Progenitor cell of endocrine pancreas (in vitro differentiated cells): Measurements from ENCODE around the gene KLHDC3. TPM values are rescaled to one million over a fixed set of nuclear protein-coding genes. Genes with fewer than 3 reads are reported as not detected.
"Not testable (repeated sequence)": the region's sequence is repeated elsewhere in the genome, so short reads cannot be mapped to it uniquely, and the experiment has no call there.

Source experiments
- DNase-seq: peaks from one replicate; pipeline ENCODE4 v3.0.0; 2021; ENCODE audit warnings: low spot score; ENCODE audit not compliant: unreplicated experiment
- H3K27ac Mint-ChIP-seq: 2 replicates; pipeline ENCODE4 v1.8.0; 2021; ENCODE audit warnings: mild to moderate bottlenecking, moderate library complexity, mixed read lengths
- H3K27me3 Mint-ChIP-seq: 2 replicates; pipeline ENCODE4 v1.8.0; 2021; ENCODE audit warnings: mixed read lengths
- H3K36me3 Mint-ChIP-seq: 2 replicates; pipeline ENCODE4 v1.8.0; 2022; ENCODE audit warnings: mixed read lengths; ENCODE audit not compliant: insufficient read depth
- H3K4me1 Mint-ChIP-seq: 2 replicates; pipeline ENCODE4 v1.8.0; 2021; ENCODE audit warnings: low read depth, mixed read lengths
- H3K4me3 Mint-ChIP-seq: 2 replicates; pipeline ENCODE4 v1.8.0; 2021; ENCODE audit warnings: low read depth, mild to moderate bottlenecking, moderate library complexity, mixed read lengths
- H3K9me3 Mint-ChIP-seq: 2 replicates; pipeline ENCODE4 v1.8.0; 2021; ENCODE audit warnings: low read depth, mixed read lengths
- CTCF ChIP-seq: fragments of 200-600 bp; sonication (generic); IDR thresholded peaks from one replicate; pipeline ENCODE4 v1.5.0; 2021; ENCODE audit warnings: antibody characterized with exemption, mild to moderate bottlenecking; ENCODE audit not compliant: unreplicated experiment
- total RNA-seq: library from RNA; stranded (reverse); gene quantifications from 2 replicates; pipeline ENCODE4 v1.2.1, GENCODE V29; 2021

KLHDC3 gene
- total RNA-seq, 1 donor from 2014 or later: 91.1 TPM

- Mint-ChIP-seq H3K36me3 (peaks cover 21% of the 10 kb centered on the region), H3K4me1 (no peaks in the 10 kb centered on the region), H3K27me3 (no peaks in the 10 kb centered on the region), H3K27ac (no peak overlapping the region), H3K4me3 (no peak overlapping the region), H3K9me3 (no peaks in the 10 kb centered on the region)
- DNase-seq: no peak
- no peak for TF ChIP-seq CTCF
These were observed 22.7 kb downstream of the KLHDC3 start for GRCh38 chr6:43036712-43037111.

DNA sequence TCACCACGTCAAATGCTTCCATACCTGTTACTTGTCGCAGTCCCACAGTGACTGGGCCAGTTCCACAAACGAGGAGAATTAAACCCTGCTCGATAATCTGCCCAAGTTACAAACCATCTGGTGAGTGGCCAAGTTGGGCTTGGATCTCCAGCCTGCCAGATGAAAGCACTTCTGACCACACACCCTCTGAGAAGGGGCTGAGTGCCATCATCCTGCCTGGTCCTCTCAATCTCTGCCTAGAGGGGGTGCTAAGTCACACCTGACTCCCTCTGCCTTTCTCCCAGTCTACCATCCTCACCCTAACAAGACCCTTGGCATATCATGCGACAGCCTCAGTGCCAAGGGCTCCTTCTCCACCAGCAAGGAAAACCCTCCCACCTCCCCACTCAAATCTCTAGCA lies 23.1 kb downstream of the KLHDC3 start:
- no peak for TF ChIP-seq CTCF
- DNase-seq: no peak
- Mint-ChIP-seq H3K4me3 (no peak overlapping the region), H3K36me3 (peaks cover 19% of the 10 kb centered on the region), H3K9me3 (no peaks in the 10 kb centered on the region), H3K4me1 (no peaks in the 10 kb centered on the region), H3K27me3 (no peaks in the 10 kb centered on the region), H3K27ac (no peak overlapping the region)

GRCh38 chr6:43037706-43038105 lies 23.7 kb downstream of the KLHDC3 start:
- H3K9me3 Mint-ChIP-seq: no peaks in the 10 kb centered on the region
- H3K27me3 Mint-ChIP-seq: no peaks in the 10 kb centered on the region
- H3K27ac Mint-ChIP-seq: no peak overlapping the region
- no peak for TF ChIP-seq CTCF
- peaks cover 21% of the 10 kb centered on the region for H3K36me3 Mint-ChIP-seq
- DNase-seq: no peak
- H3K4me3 Mint-ChIP-seq: no peak overlapping the region
- no peaks in the 10 kb centered on the region for H3K4me1 Mint-ChIP-seq

GRCh38 chr6:43038727-43039126 lies 24.7 kb downstream of the KLHDC3 start:
- Mint-ChIP-seq H3K4me3 (no peak overlapping the region), H3K36me3 (peaks cover 22% of the 10 kb centered on the region), H3K9me3 (no peaks in the 10 kb centered on the region), H3K4me1 (no peaks in the 10 kb centered on the region), H3K27me3 (no peaks in the 10 kb centered on the region), H3K27ac (no peak overlapping the region)
- DNase-seq: no peak
- no peak for TF ChIP-seq CTCF

- DNase-seq: no peak
- H3K27me3 Mint-ChIP-seq: no peaks in the 10 kb centered on the region
- no peak overlapping the region for H3K4me3 Mint-ChIP-seq
- no peak for TF ChIP-seq CTCF
- no peaks in the 10 kb centered on the region for H3K4me1 Mint-ChIP-seq
- peaks cover 22% of the 10 kb centered on the region for H3K36me3 Mint-ChIP-seq
- no peaks in the 10 kb centered on the region for H3K9me3 Mint-ChIP-seq
- H3K27ac Mint-ChIP-seq: no peak overlapping the region
These were observed 26.7 kb downstream of the KLHDC3 start for GRCh38 chr6:43040542-43041257.

DNA sequence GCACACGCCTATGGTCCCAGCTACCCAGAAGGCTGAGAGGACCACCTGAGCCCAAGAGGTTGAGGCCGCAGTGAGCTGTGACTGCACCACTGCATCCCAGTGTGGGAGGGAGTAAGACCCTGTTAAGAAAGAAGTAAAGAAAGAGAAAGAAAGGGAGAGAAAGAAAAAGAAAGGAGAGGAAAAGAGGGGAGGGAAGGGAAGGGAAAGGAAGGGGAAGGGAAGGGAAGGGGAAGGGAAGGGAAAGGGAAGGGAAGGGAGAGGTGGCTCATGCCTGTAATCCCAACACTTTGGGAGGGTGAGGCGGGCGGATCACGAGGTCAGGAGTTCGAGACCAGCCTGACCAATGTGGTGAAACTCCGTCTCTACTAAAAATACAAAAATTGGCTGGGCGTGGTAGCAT lies 27.4 kb downstream of the KLHDC3 start:
- H3K27ac Mint-ChIP-seq, H3K4me3 Mint-ChIP-seq, H3K9me3 Mint-ChIP-seq, H3K27me3 Mint-ChIP-seq, H3K4me1 Mint-ChIP-seq, DNase-seq: not testable (repeated sequence)
- H3K36me3 Mint-ChIP-seq: peaks cover 26% of the 10 kb centered on the region
